Psoas muscle (tissue), 8 donors: ENCODE data around the gene LINC01488. TPM values are rescaled to one million over a fixed set of nuclear protein-coding genes. Genes with fewer than 3 reads are reported as not detected.

Experiments
- ATAC-seq, 4 donors: fragments of 200-7000 bp; cut with Tn5 transposase; one replicate each; pipeline ENCODE4 v1.9.1; 2020; ENCODE audit warnings: moderate library complexity in 3 of 4, mild to moderate bottlenecking in 2 of 4
- DNase-seq, 2 donors: peaks; one replicate each; pipeline ENCODE4 v3.0.0-alpha.2; 2020
- H3K27ac ChIP-seq: fragments of 200-600 bp; one replicate; pipeline ENCODE4 v1.8.0; 2022
- H3K27me3 ChIP-seq, 3 donors: fragments of 200-600 bp in 1 of 3; one replicate each; pipeline versions ENCODE4 v1.6.1 to v1.8.0; 2013 to 2022; ENCODE audit warnings: low read length in 2 of 3, mild to moderate bottlenecking in 2 of 3, moderate library complexity in 1 of 3; ENCODE audit not compliant: insufficient read depth in 3 of 3
- H3K36me3 ChIP-seq, 2 donors: fragments of 200-600 bp in 1 of 2; one replicate each; pipeline versions ENCODE4 v1.6.1 to v1.8.0; 2013 to 2022; ENCODE audit warnings: low read depth in 1 of 2, mild to moderate bottlenecking in 1 of 2, moderate library complexity in 1 of 2; ENCODE audit not compliant: insufficient read depth in 1 of 2
- H3K4me1 ChIP-seq: fragments of 200-600 bp; one replicate; pipeline ENCODE4 v1.8.0; 2022
- H3K4me3 ChIP-seq: fragments of 200-600 bp; one replicate; pipeline ENCODE4 v1.8.0; 2022; ENCODE audit warnings: mild to moderate bottlenecking
- H3K9me3 ChIP-seq: fragments of 200-600 bp; one replicate; pipeline ENCODE4 v1.8.0; 2022
- WGBS, 3 donors: extraction: QIAGEN DNeasy Blood & Tissue Kit; methylation state at CpG; one replicate each; pipeline versions ENCODE4 v1.1.6 to v1.1.7; 2013; 5-methylcytosine and 5-hydroxymethylcytosine counted together
- intact Hi-C, 2 donors: fragments of 100-400 bp; cut with DNase I; formaldehyde crosslinking; loops; one replicate each; pipeline versions ENCODE4 v1.11.0 to v1.14.2; 2022
- polyA plus RNA-seq, 3 donors: library from polyadenylated mRNA; stranded (reverse); fragments of 200-250 nt; gene quantifications; one replicate each; pipeline ENCODE4 v1.2.3, GENCODE V29; 2013
- total RNA-seq, 4 donors: library from RNA; stranded (reverse); fragmentation: NEBNext Ultra II Directional in 2 of 4; extraction: Animal tissue kit (Norgen Biotek cat#: 25700) in 2 of 4; gene quantifications; one replicate each; pipeline versions ENCODE4 v1.2.1 to v1.2.4, GENCODE V29; 2021 to 2023
- TF ChIP-seq, protein P1 (sequence below): fragments of 200-600 bp; IDR thresholded peaks from one replicate; pipeline ENCODE4 v1.8.0; 2022; ENCODE audit warnings: antibody characterized with exemption
- donor health status: healthy with polysubstance abuse.
- donor health status: DM: no; HTN: no; CAD: no; lungs with moderate emphysema.
- donor health status: Bipolar disorder and iron deficiency.
- donor health status: healthy.
- donor health status: DM: yes; HTN: yes; CAD: no.
- donor health status: DM: no; HTN: no; CAD: no.
- donor health status: DM: no; HTN: no; CAD: no.
- donor health status: DM: yes; HTN: yes; CAD: no.

Gene LINC01488
- total and polyA plus RNA-seq, 7 donors: 0.03 TPM; not detected in 6

DNA sequence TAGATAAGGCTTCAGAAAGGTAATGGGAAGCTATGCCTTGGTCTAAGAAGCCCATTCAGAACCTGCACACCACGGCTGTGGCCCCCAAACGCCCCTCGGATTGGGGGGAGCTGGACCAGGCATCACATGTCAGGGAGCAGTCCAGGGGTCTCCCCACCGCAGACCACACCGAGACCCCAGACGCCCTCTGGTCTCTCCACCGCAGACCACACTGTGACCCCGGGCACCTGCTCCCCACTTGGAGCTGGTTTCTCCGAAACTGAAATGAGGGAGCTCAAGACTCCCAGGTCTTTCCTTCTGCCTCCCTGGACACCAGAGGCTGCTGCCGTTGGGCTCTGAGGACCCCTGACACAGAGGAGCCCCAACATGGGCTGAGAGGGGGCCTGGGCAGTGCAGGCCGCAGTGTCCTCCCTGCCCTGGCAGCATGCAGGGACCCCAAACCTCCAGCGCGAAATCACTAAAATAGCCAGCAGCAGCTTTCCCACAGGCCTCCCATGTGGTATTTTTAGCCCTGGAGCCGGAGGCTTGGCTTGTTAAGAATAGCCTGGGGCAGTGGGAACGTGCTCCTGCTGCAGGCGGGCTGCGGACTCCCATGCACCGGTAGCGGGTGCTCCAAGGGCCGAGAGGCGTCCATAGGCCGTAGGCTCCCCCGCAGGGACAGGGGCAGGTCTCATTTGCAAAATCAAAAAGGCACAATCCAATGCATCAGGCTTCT lies 7.7 kb downstream of the LINC01488 start:
- DNase-seq: peak; percentile 23 to 57
- TF ChIP-seq, protein P1, sequence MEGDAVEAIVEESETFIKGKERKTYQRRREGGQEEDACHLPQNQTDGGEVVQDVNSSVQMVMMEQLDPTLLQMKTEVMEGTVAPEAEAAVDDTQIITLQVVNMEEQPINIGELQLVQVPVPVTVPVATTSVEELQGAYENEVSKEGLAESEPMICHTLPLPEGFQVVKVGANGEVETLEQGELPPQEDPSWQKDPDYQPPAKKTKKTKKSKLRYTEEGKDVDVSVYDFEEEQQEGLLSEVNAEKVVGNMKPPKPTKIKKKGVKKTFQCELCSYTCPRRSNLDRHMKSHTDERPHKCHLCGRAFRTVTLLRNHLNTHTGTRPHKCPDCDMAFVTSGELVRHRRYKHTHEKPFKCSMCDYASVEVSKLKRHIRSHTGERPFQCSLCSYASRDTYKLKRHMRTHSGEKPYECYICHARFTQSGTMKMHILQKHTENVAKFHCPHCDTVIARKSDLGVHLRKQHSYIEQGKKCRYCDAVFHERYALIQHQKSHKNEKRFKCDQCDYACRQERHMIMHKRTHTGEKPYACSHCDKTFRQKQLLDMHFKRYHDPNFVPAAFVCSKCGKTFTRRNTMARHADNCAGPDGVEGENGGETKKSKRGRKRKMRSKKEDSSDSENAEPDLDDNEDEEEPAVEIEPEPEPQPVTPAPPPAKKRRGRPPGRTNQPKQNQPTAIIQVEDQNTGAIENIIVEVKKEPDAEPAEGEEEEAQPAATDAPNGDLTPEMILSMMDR: no peak
- intact Hi-C loops: no loop called here
- Histone ChIP-seq H3K4me1 (peaks cover 10% of the 10 kb centered on the region), H3K4me3 (no peak overlapping the region), H3K9me3 (no peaks in the 10 kb centered on the region), H3K27me3 (no peaks in the 10 kb centered on the region), H3K27ac (no peak overlapping the region), H3K36me3 (no peaks in the 10 kb centered on the region)
- peak; percentile 62 to 83 (median 73) for ATAC-seq
- WGBS, 3 donors: 48 to 55% (median 50%) methylated on average over 23 of the region's 23 CpGs

DNA sequence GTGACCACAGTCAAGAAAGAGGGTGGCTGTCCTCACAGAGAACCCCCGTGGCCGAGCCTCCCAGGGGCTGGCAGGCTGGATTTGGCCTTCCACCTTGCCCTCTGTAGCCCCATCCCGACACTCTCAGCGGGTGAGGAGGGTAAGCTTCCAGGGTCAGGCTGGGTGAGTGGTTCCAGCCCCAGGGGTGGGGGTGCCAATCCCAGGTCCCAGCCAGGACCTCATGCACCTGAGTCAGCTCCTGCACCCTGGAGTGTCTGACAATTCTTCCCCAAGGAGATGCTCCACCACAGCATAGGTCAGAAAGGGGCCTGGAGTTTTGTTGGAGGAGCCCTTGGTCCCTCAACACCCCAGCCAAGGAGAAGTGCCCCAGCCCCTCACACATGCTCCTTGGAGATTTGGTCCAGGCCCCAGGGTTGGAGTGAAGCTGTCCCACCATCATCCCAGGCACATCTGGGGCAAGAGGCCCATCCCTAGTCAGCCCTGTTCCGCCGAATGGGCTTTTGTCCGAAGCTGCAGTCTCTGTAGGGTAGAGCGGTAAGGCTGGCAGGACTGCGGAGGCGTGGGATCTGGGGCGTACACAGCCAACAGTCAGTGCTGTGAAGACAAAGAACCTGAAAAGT lies 8.4 kb downstream of the LINC01488 start:
- no peaks in the 10 kb centered on the region for H3K27me3 ChIP-seq
- H3K4me3 ChIP-seq: no peak overlapping the region
- peak in 1 of 4 donors; percentile 5 for ATAC-seq
- WGBS, 3 donors: 76 to 88% (median 83%) methylated on average over 11 of the region's 11 CpGs
- peak; percentile 8 to 31 for DNase-seq
- no peaks in the 10 kb centered on the region for H3K9me3 ChIP-seq
- TF ChIP-seq, protein P1: no peak
- no peaks in the 10 kb centered on the region for H3K36me3 ChIP-seq
- no peak overlapping the region for H3K27ac ChIP-seq
- intact Hi-C loops: loop anchor here in 1 of 2 donors (5.0 kb wide), 1 partner anchor 43 kb away; no protein-coding TSS in a partner anchor
- peaks cover 10% of the 10 kb centered on the region for H3K4me1 ChIP-seq

DNA sequence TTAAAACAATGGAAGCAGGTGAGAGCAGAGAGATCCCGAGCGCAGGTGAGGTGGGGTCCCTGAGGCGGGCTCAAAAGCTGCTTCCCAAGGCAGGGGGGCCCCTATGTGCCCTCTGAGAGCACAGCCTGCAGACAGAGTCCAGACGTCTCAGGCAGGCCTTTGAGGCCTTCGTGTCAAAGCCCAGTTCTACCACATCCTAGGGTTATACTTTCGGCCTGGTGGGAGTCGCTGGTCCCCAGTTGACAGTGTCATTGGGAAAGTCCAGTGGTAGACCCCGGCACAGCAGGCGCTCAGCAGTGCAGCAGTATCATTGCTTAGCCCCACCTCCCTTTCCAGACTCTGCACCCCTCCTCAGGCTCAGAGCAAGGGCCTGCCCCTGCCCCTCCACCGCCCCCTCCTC lies 9.1 kb downstream of the LINC01488 start:
- DNase-seq (peak; percentile 2 to 39), ATAC-seq (no peak)
- WGBS, 3 donors: 96 to 97% (median 96%) methylated on average over 10 of the region's 10 CpGs
- intact Hi-C loops: loop anchor here in 1 of 2 donors (5.0 kb wide), 1 partner anchor 43 kb away; no protein-coding TSS in a partner anchor
- H3K27ac ChIP-seq: no peak overlapping the region
- no peaks in the 10 kb centered on the region for H3K9me3 ChIP-seq
- peaks cover 10% of the 10 kb centered on the region for H3K4me1 ChIP-seq
- TF ChIP-seq, protein P1: no peak
- H3K27me3 ChIP-seq: no peaks in the 10 kb centered on the region
- no peak overlapping the region for H3K4me3 ChIP-seq
- H3K36me3 ChIP-seq: no peaks in the 10 kb centered on the region

DNA sequence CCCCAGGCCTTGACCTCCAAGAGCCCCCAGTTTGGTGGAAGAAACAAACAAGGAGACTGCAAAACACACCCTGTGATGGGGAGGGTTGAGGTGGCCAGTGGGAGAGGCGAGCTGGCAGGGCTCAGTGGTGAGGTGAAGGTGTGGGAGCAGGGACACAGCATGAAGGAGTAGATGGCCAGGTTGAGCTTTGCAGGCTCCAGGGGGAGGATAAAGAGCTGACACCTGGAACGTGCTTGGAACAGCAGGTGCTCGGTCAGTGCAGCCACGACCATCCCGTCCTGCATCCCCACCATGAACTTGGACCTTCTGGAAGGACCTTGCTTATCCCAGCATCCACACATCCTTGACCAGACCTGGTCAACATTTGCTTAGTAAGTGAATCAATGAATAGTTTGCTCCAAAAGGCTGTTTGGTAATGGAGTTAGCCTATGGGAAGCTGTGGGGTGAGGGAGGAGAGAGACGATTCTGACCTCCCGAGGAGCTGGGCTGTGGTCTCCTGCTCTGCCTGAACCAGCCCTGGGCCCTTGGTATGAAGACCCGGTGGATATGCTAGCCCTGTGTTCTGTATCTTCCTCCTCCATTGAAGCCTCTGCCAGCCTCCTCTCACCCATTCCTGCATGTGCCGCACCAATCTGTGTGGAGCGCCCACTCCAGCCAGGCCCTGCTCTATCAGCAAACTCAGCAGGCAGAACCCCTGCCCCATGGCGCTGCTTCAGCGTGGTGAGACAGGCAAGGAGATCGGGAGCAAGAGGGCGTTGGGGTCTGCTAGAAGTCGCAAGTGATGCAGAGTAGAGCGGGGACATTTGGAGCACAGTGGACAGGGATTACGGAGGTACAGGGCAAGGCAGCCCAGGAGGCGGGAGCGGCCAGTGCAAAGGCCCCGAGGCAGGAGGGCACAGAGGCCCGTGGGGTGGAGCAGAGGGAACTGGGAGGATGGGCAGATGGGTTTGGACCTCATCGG lies 9.9 kb downstream of the LINC01488 start:
- DNase-seq (peak; percentile 11 to 28), ATAC-seq (no peak)
- WGBS, 3 donors: 91 to 94% (median 92%) methylated on average over 22 of the region's 22 CpGs
- TF ChIP-seq, protein P1: no peak
- peaks cover 14% of the 10 kb centered on the region for H3K4me1 ChIP-seq
- H3K27ac ChIP-seq: no peak overlapping the region
- no peaks in the 10 kb centered on the region for H3K27me3 ChIP-seq
- no peaks in the 10 kb centered on the region for H3K36me3 ChIP-seq
- no peak overlapping the region for H3K4me3 ChIP-seq
- intact Hi-C loops: loop anchor here in 1 of 2 donors (5.0 kb wide), 1 partner anchor 44 kb away; no protein-coding TSS in a partner anchor
- no peaks in the 10 kb centered on the region for H3K9me3 ChIP-seq
